Hair follicular keratinocyte (primary cell): Measurements from ENCODE around the gene SPEM1. TPM values are rescaled to one million over a fixed set of nuclear protein-coding genes. Genes with fewer than 3 reads are reported as not detected.

Experiments used
- total RNA-seq: library from RNA; depleted of rRNA; stranded (reverse); fragments of >200 nt; gene quantifications from 2 replicates; pipeline ENCODE4 v1.2.3, GENCODE V29; 2015

Gene SPEM1
- total RNA-seq: not detected in 2 replicates

GRCh38 chr17:7419819-7420610 lies at the start of gene SPEM1:
TSS of gene SPEM1 (plus strand) at chr17:7420324. CDS start at chr17:7420385, 61 bp downstream.

GRCh38 chr17:7380855-7381683 lies 39.1 kb upstream of the SPEM1 start, which contains the start of gene TNK1:
TSS of gene TNK1 (plus strand) at chr17:7381089. CDS start at chr17:7382927, 1,838 bp downstream.

GRCh38 chr17:7394452-7395191 lies 25.5 kb upstream of the SPEM1 start, which contains the start of gene PLSCR3:
TSS of gene PLSCR3 (minus strand) at chr17:7394525. CDS start at chr17:7394110, 415 bp downstream.

GRCh38 chr17:7403977-7404736 lies 16.0 kb upstream of the SPEM1 start, which contains the start of gene TMEM256:
TSS of gene TMEM256 (minus strand) at chr17:7404097. CDS start at chr17:7404084, 13 bp downstream.

GRCh38 chr17:7407485-7408251 lies 12.5 kb upstream of the SPEM1 start, which contains the start of gene NLGN2:
TSS of gene NLGN2 (plus strand) at chr17:7407845. CDS start at chr17:7408256, 411 bp downstream.

GRCh38 chr17:7425316-7425715 lies 5.2 kb downstream of the SPEM1 start, which contains the start of gene SPEM2:
TSS of gene SPEM2 (plus strand) at chr17:7425616. CDS start at chr17:7425689, 73 bp downstream.

GRCh38 chr17:7428557-7428956 lies 8.4 kb downstream of the SPEM1 start, which contains the start of gene SPEM3:
TSS of gene SPEM3 (plus strand) at chr17:7428857. CDS start at chr17:7428903, 46 bp downstream.

GRCh38 chr17:7439462-7440112 lies 19.5 kb downstream of the SPEM1 start, which contains the start of gene FGF11:
TSS of gene FGF11 (plus strand) at chr17:7439512. CDS start at chr17:7439621, 109 bp downstream.

GRCh38 chr17:7444682-7445618 lies 24.8 kb downstream of the SPEM1 start, which contains the start of gene CHRNB1:
TSS of gene CHRNB1 (plus strand) at chr17:7445061. CDS start at chr17:7445128, 67 bp downstream.

Other genes with a start within 250 kb of the SPEM1 start
- gene ASGR1, start 241.0 kb upstream of the SPEM1 start, total RNA-seq: 0.23 TPM in 1 of 2 replicates, not detected in the other
- gene DLG4, start 200.5 kb upstream of the SPEM1 start, total RNA-seq: 1.4 and 5.5 TPM in 2 replicates
- 173 and 216 TPM in 2 replicates for gene ACADVL, start 200.4 kb upstream of the SPEM1 start, total RNA-seq
- 32.6 and 39.5 TPM in 2 replicates for gene DVL2, start 185.8 kb upstream of the SPEM1 start, total RNA-seq
- gene PHF23, start 180.9 kb upstream of the SPEM1 start, total RNA-seq: 26.9 and 32.2 TPM in 2 replicates
- 171 and 262 TPM in 2 replicates for gene GABARAP, start 177.9 kb upstream of the SPEM1 start, total RNA-seq
- gene CTDNEP1, start 168.6 kb upstream of the SPEM1 start, total RNA-seq: 39.4 and 49.4 TPM in 2 replicates
- gene ELP5, start 168.1 kb upstream of the SPEM1 start, total RNA-seq: 23.3 and 36.8 TPM in 2 replicates
- gene CLDN7, start 157.8 kb upstream of the SPEM1 start, total RNA-seq: 7.9 and 26.0 TPM in 2 replicates
- 0.08 and 1.4 TPM in 2 replicates for gene SLC2A4, start 138.6 kb upstream of the SPEM1 start, total RNA-seq
- 0.47 and 0.72 TPM in 2 replicates for gene YBX2, start 125.7 kb upstream of the SPEM1 start, total RNA-seq
- gene EIF5A, start 112.7 kb upstream of the SPEM1 start, total RNA-seq: 557 and 909 TPM in 2 replicates
- 42.7 and 70.0 TPM in 2 replicates for gene GPS2, start 105.0 kb upstream of the SPEM1 start, total RNA-seq
- 6.2 and 10.9 TPM in 2 replicates for gene NEURL4, start 91.0 kb upstream of the SPEM1 start, total RNA-seq
- 3.3 and 5.6 TPM in 2 replicates for gene ACAP1, start 83.8 kb upstream of the SPEM1 start, total RNA-seq
- gene KCTD11, start 68.2 kb upstream of the SPEM1 start, total RNA-seq: 6.0 and 13.0 TPM in 2 replicates
- gene TMEM95, start 65.2 kb upstream of the SPEM1 start, total RNA-seq: not detected in 2 replicates
- gene TNK1, start 39.2 kb upstream of the SPEM1 start, total RNA-seq: 3.8 and 7.7 TPM in 2 replicates
- 68.4 and 99.4 TPM in 2 replicates for gene PLSCR3, start 25.8 kb upstream of the SPEM1 start, total RNA-seq
- 138 and 193 TPM in 2 replicates for gene TMEM256, start 16.2 kb upstream of the SPEM1 start, total RNA-seq
- gene NLGN2, start 12.5 kb upstream of the SPEM1 start, total RNA-seq: 2.4 and 6.1 TPM in 2 replicates
- gene SPEM2, start 5.3 kb downstream of the SPEM1 start, total RNA-seq: not detected in 2 replicates
- gene SPEM3, start 8.5 kb downstream of the SPEM1 start, total RNA-seq: not detected in 2 replicates
- 25.2 and 30.4 TPM in 2 replicates for gene TMEM102, start 15.1 kb downstream of the SPEM1 start, total RNA-seq
- gene FGF11, start 19.2 kb downstream of the SPEM1 start, total RNA-seq: 7.5 and 17.3 TPM in 2 replicates
- 9.8 and 14.8 TPM in 2 replicates for gene CHRNB1, start 24.7 kb downstream of the SPEM1 start, total RNA-seq
- gene ZBTB4, start 59.3 kb downstream of the SPEM1 start, total RNA-seq: 25.9 and 36.8 TPM in 2 replicates
- gene SLC35G6, start 61.1 kb downstream of the SPEM1 start, total RNA-seq: not detected in 2 replicates
- 31.9 and 33.7 TPM in 2 replicates for gene POLR2A, start 64.0 kb downstream of the SPEM1 start, total RNA-seq
- 8.8 and 10.3 TPM in 2 replicates for gene TNFSF12, start 128.7 kb downstream of the SPEM1 start, total RNA-seq
- 0.80 and 5.9 TPM in 2 replicates for gene TNFSF13, start 138.4 kb downstream of the SPEM1 start, total RNA-seq
- gene SENP3, start 141.6 kb downstream of the SPEM1 start, total RNA-seq: 56.2 and 86.9 TPM in 2 replicates
- gene CD68, start 159.3 kb downstream of the SPEM1 start, total RNA-seq: 23.4 and 57.7 TPM in 2 replicates
- gene MPDU1, start 163.5 kb downstream of the SPEM1 start, total RNA-seq: 138 and 153 TPM in 2 replicates
- gene SOX15, start 169.8 kb downstream of the SPEM1 start, total RNA-seq: 141 and 207 TPM in 2 replicates
- 39.6 and 41.3 TPM in 2 replicates for gene FXR2, start 194.6 kb downstream of the SPEM1 start, total RNA-seq
- gene SAT2, start 207.5 kb downstream of the SPEM1 start, total RNA-seq: 25.8 and 43.2 TPM in 2 replicates
- gene SHBG, start 209.8 kb downstream of the SPEM1 start, total RNA-seq: not detected in 2 replicates
- not detected in 2 replicates for gene ATP1B2, start 230.6 kb downstream of the SPEM1 start, total RNA-seq